Parathyroid adenoma (tissue), 2 donors: ENCODE data around the gene PROM2.

Experiments used
- H2AFZ ChIP-seq: fragments of 300-600 bp; sonication (generic); one replicate; pipeline ENCODE4 v1.7.0; 2017; ENCODE audit warnings: antibody characterized with exemption, mild to moderate bottlenecking
- H3K27ac ChIP-seq: fragments of 300-600 bp; sonication (generic); one replicate; pipeline ENCODE4 v1.7.0; 2017
- H3K27me3 ChIP-seq: fragments of 300-600 bp; sonication (generic); one replicate; pipeline ENCODE4 v1.7.0; 2017; ENCODE audit warnings: low read length; ENCODE audit not compliant: control insufficient read depth, insufficient read depth
- H3K36me3 ChIP-seq: fragments of 300-600 bp; sonication (generic); one replicate; pipeline ENCODE4 v1.7.0; 2017; ENCODE audit warnings: low read length; ENCODE audit not compliant: control insufficient read depth, insufficient read depth
- H3K4me1 ChIP-seq: fragments of 300-600 bp; sonication (generic); one replicate; pipeline ENCODE4 v1.7.0; 2017; ENCODE audit warnings: control low read depth
- H3K4me2 ChIP-seq: fragments of 300-600 bp; sonication (generic); one replicate; pipeline ENCODE4 v1.7.0; 2017; ENCODE audit warnings: low read length
- H3K4me3 ChIP-seq: fragments of 300-600 bp; sonication (generic); one replicate; pipeline ENCODE4 v1.7.0; 2017; ENCODE audit warnings: low read depth, low read length
- H3K79me2 ChIP-seq: fragments of 300-600 bp; sonication (generic); one replicate; pipeline ENCODE4 v1.7.0; 2017; ENCODE audit warnings: control low read depth
- H3K9ac ChIP-seq: fragments of 300-600 bp; sonication (generic); one replicate; pipeline ENCODE4 v1.7.0; 2017; ENCODE audit warnings: mild to moderate bottlenecking
- H3K9me3 ChIP-seq: fragments of 300-600 bp; sonication (generic); one replicate; pipeline ENCODE4 v1.7.0; 2017; ENCODE audit warnings: low read length; ENCODE audit not compliant: control insufficient read depth
- CTCF ChIP-seq: fragments of 300-600 bp; sonication (generic); IDR thresholded peaks from one replicate; pipeline ENCODE4 v1.7.0; 2017; ENCODE audit warnings: antibody characterized with exemption, mild to moderate bottlenecking
- donor health status: primary hyperparathyroidism.

Gene PROM2

DNA sequence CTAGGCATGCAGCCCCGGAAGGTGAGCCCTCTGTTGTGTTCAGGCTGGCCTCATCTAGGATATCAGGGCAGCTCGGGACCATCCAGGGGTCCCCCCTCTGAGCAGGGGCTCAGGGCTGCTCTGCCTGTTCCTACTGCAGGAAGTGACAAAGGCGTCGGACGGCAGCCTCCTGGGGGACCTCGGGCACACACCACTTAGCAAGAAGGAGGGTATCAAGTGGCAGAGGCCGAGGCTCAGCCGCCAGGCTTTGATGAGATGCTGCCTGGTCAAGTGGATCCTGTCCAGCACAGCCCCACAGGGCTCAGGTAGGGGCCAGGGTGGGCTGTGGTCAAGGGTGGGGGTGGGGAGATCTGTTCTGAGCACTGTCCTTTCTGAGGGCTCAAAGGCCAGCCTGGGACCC is 36.0 kb downstream of the PROM2 start:
- Histone ChIP-seq H3K79me2 (no peaks in the 10 kb centered on the region), H3K9me3 (no peaks in the 10 kb centered on the region), H2AFZ (no peak overlapping the region), H3K27me3 (no peaks in the 10 kb centered on the region), H3K4me1 (peaks cover 4% of the 10 kb centered on the region), H3K27ac (no peak overlapping the region), H3K36me3 (no peaks in the 10 kb centered on the region), H3K9ac (no peak overlapping the region), H3K4me2 (no peak overlapping the region), H3K4me3 (no peak overlapping the region)
- no peak for TF ChIP-seq CTCF

DNA sequence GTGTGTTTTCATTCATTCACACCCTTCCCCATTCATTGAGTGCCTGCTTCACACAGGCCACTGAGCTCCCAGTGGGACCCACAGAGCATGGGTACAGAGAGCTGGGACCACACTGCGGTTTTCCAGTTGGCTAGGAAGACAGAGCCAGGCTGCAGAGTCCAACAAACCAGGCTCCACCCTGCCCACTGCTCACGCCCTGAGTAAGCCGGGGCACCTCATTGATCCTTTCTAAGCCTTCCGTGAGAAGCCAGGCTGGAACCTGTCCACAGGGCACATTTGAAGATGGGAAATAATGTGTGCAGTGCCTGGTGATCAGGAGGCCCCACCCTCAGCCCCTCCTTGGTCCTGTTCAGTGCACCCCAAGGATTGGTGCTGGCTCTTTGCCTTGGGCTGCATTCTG is 36.4 kb downstream of the PROM2 start:
- no peak for TF ChIP-seq CTCF
- Histone ChIP-seq H3K4me1 (peaks cover 4% of the 10 kb centered on the region), H3K27ac (no peak overlapping the region), H3K4me2 (no peak overlapping the region), H2AFZ (no peak overlapping the region), H3K79me2 (no peaks in the 10 kb centered on the region), H3K27me3 (no peaks in the 10 kb centered on the region), H3K36me3 (no peaks in the 10 kb centered on the region), H3K9me3 (no peaks in the 10 kb centered on the region), H3K4me3 (no peak overlapping the region), H3K9ac (no peak overlapping the region)

- no peak overlapping the region for H3K4me3 ChIP-seq
- H2AFZ ChIP-seq: no peak overlapping the region
- no peaks in the 10 kb centered on the region for H3K27me3 ChIP-seq
- H3K36me3 ChIP-seq: no peaks in the 10 kb centered on the region
- H3K9me3 ChIP-seq: no peaks in the 10 kb centered on the region
- H3K27ac ChIP-seq: no peak overlapping the region
- no peak overlapping the region for H3K9ac ChIP-seq
- H3K4me2 ChIP-seq: no peak overlapping the region
- H3K4me1 ChIP-seq: peaks cover 4% of the 10 kb centered on the region
- no peak for TF ChIP-seq CTCF
- no peaks in the 10 kb centered on the region for H3K79me2 ChIP-seq
Observed at GRCh38 chr2:95311815-95312542, 37.7 kb downstream of the PROM2 start.

DNA sequence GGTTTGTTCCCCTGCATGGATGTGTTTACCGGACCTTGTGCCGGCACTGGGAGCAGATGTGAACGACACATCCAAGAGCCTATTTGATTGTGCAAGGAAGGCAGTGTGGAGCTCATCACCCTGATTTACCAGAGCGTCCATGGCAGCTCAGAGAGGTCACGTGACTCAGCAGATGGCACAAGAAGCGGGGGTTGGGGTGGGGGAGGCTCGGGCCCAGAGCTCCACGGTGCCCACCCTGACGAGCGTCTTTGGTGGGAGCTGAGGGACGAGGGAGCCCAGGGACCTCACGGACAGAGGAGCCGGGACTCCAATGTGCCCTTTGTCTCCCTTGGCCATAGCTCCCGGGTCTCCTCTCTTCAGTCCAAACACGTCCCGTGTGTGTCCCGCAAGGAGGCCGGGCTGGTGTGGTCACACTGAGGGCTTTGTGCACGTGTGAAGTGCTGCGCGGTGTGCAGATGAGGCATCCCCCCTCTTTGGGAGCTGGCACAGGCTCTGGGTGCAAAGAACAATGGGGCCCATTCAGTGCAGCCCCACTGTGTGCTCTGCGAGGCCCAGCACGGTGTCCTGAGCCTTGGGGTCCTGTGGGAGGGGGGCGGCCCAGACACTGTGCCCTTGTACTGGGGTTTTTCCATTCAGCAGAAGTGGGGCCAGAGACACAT is 38.4 kb downstream of the PROM2 start:
- Histone ChIP-seq H3K4me1 (peaks cover 4% of the 10 kb centered on the region), H3K27ac (no peak overlapping the region), H3K4me2 (no peak overlapping the region), H3K27me3 (no peaks in the 10 kb centered on the region), H2AFZ (no peak overlapping the region), H3K79me2 (no peaks in the 10 kb centered on the region), H3K9me3 (no peaks in the 10 kb centered on the region), H3K4me3 (no peak overlapping the region), H3K9ac (no peak overlapping the region), H3K36me3 (no peaks in the 10 kb centered on the region)
- TF ChIP-seq CTCF: no peak
